ENCODE data around the gene TTC31. TPM values are rescaled to one million over a fixed set of nuclear protein-coding genes. Genes with fewer than 3 reads are reported as not detected.

TTC31 gene
- total RNA-seq, 1 experiment from 2014 or later, result 26.4 TPM

GRCh38 chr2:74436848-74437695 is 45.8 kb upstream of the TTC31 start:
- H3K79me2 ChIP-seq (ENCODE audit: insufficient read depth, low read length), result peaks cover 83% of the 10 kb centered on the region
- ChIA-PET RAD21 (ENCODE audit: low non-redundant PET in 1 of 2, low total read pairs in 2 of 2, uncharacterized antibody in 2 of 2, unreplicated experiment in 2 of 2) (no interaction called here), POLR2A (no interaction called here), CTCF (no interaction called here)
- peaks cover 4 to 13% of the 10 kb centered on the region in 2 experiments; a peak in 2 of 4 replicates for H3K36me3 ChIP-seq (ENCODE audit: control insufficient read depth in 1 of 2, insufficient read depth in 2 of 2, low read length in 2 of 2)
- no peak overlapping the region for H3K4me2 ChIP-seq (ENCODE audit: low read length)
- DNase-seq (ENCODE audit: low read depth, low spot score), result no peak
- intact Hi-C loops (cut with micrococcal nuclease), result no loop called here
- H3K4me1 ChIP-seq (ENCODE audit: control insufficient read depth in 1 of 2, insufficient read depth in 2 of 2, low read length in 2 of 2), result peaks cover 8 to 22% of the 10 kb centered on the region in 2 experiments; a peak in 3 of 4 replicates
- no peaks in the 10 kb centered on the region; the same call in 1 of the 2 replicates for H4K20me1 ChIP-seq (ENCODE audit: insufficient read depth)
- H2AFZ ChIP-seq (ENCODE audit: low read depth, low read length, poor library complexity, severe bottlenecking), result no peak overlapping the region
- H3K9ac ChIP-seq (ENCODE audit: low read length), result no peak overlapping the region
- no peaks in the 10 kb centered on the region for H3K9me3 ChIP-seq (ENCODE audit: control insufficient read depth in 1 of 2, insufficient read depth in 1 of 2, low read depth in 1 of 2, low read length in 2 of 2)
- TF ChIP-seq ZNF274 (IDR thresholded peaks at IDR 0.05; ENCODE audit: low read depth, low read length), result no peak
- TF ChIP-seq TCF7L2 (IDR thresholded peaks at IDR 0.05; ENCODE audit: borderline replicate concordance, extremely low read depth, insufficient read depth, insufficient read length), result no peak
- no peak for TF ChIP-seq JUND (IDR thresholded peaks at IDR 0.05)
- TF ChIP-seq, protein P1, sequence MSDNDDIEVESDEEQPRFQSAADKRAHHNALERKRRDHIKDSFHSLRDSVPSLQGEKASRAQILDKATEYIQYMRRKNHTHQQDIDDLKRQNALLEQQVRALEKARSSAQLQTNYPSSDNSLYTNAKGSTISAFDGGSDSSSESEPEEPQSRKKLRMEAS (IDR thresholded peaks at IDR 0.05), result no peak
- no peak for TF ChIP-seq EZH2 (IDR thresholded peaks at IDR 0.05)
- no peak for TF ChIP-seq EGR1 (IDR thresholded peaks at IDR 0.05; ENCODE audit: low read depth)
- no peak for TF ChIP-seq CTCF (IDR thresholded peaks at IDR 0.05 in 2 of 3, conservative IDR thresholded peaks at IDR 0.05 in 1 of 3; ENCODE audit: borderline replicate concordance in 1 of 3, insufficient read depth in 1 of 3, low read depth in 2 of 3, low read length in 2 of 3)
- no peak for TF ChIP-seq POLR2A (IDR thresholded peaks at IDR 0.05; ENCODE audit: borderline replicate concordance, extremely low read depth, insufficient read depth, insufficient read length)
- no peak for TF ChIP-seq FOSL1 (IDR thresholded peaks at IDR 0.05; ENCODE audit: low read depth)
- no peak for TF ChIP-seq ELF1 (IDR thresholded peaks at IDR 0.05; ENCODE audit: borderline replicate concordance, low read depth)
- no peak for TF ChIP-seq EZH2phosphoT487 (IDR thresholded peaks at IDR 0.05; ENCODE audit: borderline replicate concordance)
- H3K27me3 ChIP-seq (ENCODE audit: insufficient read depth, low read length), result no peaks in the 10 kb centered on the region
- no peak overlapping the region for H3K4me3 ChIP-seq (replicated peaks in 1 of 2; ENCODE audit: low read depth in 1 of 2, low read length in 2 of 2)
- no TSS peak for BruUV-seq (replicated peaks)
- H3K27ac ChIP-seq (ENCODE audit: low read depth, low read length), result no peak overlapping the region
- no peak for ATAC-seq
- no peaks in the 10 kb centered on the region for H3K9me2 ChIP-seq (ENCODE audit: insufficient read depth)
